Coronary artery (tissue), 2 donors: ENCODE data around the gene TPO.

ENCODE experiments used
- DNase-seq: peaks from one replicate; pipeline ENCODE4 v3.0.0-alpha.2; 2017; ENCODE audit warnings: low spot score
- H3K27ac ChIP-seq, 2 donors: fragments of 200-600 bp; sonication (generic); one replicate each; pipeline ENCODE4 v1.5.1; 2016 to 2019
- H3K4me3 ChIP-seq: fragments of 200-600 bp; sonication (generic); 2 replicates; pipeline ENCODE4 v1.5.1; 2016; ENCODE audit warnings: mild to moderate bottlenecking, moderate library complexity
- TF ChIP-seq, protein P1 (sequence below): fragments of 200-600 bp; sonication (generic); IDR thresholded peaks from one replicate; pipeline ENCODE4 v1.5.1; 2019; ENCODE audit warnings: antibody characterized with exemption

Gene TPO

DNA sequence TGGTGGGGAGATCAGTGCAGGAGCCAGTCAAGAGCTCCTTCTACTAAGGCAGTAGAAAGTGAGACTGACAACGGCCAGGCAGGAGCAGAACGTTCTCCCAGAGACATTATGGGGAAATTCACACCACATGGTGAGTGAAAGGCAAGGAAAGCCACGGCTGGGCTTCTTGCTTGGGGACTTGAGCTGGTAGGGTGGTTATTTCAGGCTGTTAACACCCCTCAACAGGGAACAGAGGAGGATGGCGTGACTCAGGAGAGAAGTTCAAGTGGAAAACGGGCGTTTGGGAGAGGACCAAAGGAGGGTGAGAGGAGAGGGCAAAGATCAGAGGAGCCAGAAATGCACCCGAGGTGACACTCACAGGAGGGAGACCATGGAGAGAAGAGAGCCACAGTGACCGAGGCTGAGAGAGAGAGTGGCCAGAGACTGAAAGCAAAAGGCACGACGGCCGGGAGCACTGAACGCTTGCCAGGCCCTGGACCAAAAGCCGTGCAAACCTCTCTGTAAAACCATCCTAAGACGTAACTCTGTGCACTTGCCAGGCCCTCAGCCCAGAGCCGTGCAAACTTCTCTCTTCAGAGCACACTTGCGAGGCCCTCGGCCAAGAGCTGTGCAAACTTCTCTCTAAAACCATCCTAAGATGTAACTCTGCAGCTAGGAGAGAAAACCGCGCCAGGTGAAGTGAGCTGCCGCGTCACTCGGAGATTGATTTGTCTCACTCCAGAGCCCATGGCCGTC, 7.7 kb downstream of the TPO start:
- H3K27ac ChIP-seq, result no peak overlapping the region
- H3K4me3 ChIP-seq, result no peak overlapping the region
- DNase-seq, result no peak

DNA sequence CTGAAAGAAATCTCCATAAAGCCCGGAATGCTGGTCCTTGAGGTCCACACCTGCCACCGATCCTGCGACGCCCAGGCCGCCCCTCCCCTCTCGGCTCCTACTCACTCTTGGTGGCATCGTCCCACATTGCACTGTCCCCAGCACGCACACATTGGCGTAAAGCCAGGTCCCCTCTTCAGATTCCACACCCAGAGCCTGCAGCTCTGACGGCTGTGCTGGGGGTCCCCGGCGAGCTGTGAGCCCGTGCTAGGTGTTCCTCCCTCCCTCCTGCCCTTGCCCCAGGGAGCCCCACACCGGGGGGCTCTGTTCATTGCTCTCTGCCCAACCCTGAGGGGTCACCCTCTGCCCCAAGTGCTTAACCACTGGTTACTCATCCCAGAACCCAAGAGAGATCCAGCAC, 8.5 kb downstream of the TPO start:
- Histone ChIP-seq H3K4me3 (no peak overlapping the region), H3K27ac (no peak overlapping the region)
- TF ChIP-seq, protein P1, sequence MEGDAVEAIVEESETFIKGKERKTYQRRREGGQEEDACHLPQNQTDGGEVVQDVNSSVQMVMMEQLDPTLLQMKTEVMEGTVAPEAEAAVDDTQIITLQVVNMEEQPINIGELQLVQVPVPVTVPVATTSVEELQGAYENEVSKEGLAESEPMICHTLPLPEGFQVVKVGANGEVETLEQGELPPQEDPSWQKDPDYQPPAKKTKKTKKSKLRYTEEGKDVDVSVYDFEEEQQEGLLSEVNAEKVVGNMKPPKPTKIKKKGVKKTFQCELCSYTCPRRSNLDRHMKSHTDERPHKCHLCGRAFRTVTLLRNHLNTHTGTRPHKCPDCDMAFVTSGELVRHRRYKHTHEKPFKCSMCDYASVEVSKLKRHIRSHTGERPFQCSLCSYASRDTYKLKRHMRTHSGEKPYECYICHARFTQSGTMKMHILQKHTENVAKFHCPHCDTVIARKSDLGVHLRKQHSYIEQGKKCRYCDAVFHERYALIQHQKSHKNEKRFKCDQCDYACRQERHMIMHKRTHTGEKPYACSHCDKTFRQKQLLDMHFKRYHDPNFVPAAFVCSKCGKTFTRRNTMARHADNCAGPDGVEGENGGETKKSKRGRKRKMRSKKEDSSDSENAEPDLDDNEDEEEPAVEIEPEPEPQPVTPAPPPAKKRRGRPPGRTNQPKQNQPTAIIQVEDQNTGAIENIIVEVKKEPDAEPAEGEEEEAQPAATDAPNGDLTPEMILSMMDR, result no peak
- no peak for DNase-seq

More for the DNA sequence above, 7.7 kb downstream of the TPO start:
- TF ChIP-seq, protein P1, result no peak

DNA sequence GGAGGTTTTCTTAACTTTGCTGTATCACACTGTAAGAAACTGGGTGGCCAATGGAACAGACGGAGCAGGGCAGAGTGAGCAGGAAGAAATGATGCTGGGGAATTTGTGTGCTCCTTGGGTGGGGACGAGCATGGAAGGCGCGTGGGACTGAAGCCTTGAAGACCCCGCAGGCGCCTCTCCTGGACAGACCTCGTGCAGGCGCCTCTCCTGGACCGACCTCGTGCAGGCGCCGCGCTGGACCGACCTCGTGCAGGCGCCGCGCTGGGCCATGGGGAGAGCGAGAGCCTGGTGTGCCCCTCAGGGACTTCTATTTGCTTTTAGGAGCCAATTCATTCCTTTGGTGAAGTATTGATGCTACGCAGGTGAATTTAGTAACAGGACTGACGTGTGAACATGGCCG, 8.9 kb downstream of the TPO start:
- DNase-seq, result no peak
- TF ChIP-seq, protein P1, result no peak
- no peak overlapping the region for H3K27ac ChIP-seq

DNA sequence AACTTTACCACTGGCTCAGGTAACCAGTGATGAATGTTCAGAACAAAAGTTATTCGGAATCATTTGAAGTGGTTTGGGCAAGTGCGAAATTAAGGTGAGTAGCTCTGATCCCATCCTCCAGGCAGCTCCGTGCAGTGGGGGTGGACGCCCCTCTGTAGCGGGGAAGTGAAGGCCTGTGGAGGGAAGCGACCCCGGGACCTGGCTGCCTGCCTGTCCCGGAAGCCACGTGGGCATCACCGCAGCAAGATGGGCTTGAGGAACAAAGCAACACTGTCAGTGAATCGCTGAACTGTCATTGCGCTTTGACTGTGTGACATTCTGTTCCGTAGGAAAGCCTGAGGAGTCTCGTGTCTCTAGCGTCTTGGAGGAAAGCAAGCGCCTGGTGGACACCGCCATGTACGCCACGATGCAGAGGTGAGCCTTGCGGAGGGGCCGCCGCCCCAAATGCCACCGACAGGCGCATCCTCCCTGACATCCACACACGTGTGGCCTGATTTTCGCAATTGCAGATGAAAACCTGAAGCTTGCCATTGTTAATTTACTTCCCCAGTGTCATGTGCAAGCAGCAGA, 9.5 kb downstream of the TPO start:
- DNase-seq, result no peak
- H3K27ac ChIP-seq, result no peak overlapping the region
- TF ChIP-seq, protein P1, result no peak
- H3K4me3 ChIP-seq, result no peak overlapping the region

More for the DNA sequence above, 8.9 kb downstream of the TPO start:
- no peak overlapping the region for H3K4me3 ChIP-seq

DNA sequence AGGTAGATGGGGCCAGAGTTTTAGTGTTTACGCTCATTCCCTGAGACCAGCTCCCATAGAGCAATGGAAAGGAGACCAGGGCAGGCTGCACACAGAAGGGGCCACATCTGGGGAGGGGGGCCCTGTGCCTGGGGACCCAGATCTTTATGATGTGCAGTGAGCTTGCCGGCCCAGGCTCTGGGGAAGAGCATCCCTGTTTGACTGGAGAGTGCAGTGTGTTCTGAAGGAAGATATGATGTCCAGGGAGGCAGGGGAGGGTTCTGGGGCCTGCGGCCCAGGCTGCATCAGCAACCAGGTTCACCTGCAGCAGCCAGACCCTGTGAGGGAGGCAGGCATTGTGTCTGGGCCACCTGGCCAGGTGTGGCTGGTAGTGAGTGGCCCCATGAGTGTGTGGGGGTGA, 13.8 kb downstream of the TPO start:
- H3K27ac ChIP-seq, result no peak overlapping the region
- peak; percentile 63 for DNase-seq
- TF ChIP-seq, protein P1, result no peak

DNA sequence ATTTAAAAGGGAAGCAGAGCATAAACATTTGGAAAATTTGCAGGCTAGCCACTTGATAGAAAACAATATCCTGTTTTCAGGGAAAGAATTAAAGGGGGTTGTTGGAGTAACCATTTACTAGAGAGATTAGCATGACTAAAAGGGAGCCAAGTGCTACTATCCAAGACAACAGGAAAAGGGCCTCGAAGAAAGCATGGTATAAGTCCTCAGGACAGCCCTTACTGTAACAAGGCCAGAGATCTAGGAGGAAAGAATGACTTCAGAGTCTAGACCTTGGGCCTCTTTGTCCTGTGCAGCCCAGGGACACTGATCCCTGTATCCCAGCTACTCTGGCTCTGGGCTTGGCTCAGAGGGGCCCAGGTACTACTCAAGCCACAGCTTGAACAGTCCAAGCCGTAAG, 16.6 kb downstream of the TPO start:
- TF ChIP-seq, protein P1, result no peak
- Histone ChIP-seq H3K27ac (no peak overlapping the region), H3K4me3 (no peak overlapping the region)
- no peak for DNase-seq

More for the DNA sequence above, 13.8 kb downstream of the TPO start:
- H3K4me3 ChIP-seq, result no peak overlapping the region

DNA sequence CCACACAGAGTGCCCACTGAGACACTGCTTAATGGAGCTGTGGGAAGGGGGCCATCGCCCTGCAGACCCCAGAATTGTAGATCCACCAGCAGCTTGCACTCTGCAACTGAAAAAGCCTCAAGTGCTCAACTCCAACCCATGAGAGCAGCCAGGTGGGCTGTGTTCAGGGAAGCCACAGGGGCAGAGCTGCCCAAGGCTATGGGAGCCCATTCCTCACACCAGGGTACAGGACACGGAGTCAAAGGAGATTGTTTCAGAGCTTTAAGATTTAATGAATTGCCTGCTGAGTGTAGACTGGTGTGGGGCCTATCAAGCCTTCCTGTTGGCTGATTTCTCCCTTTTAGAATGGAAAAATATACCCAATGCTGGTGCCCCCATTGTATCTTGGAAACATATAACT, 17.2 kb downstream of the TPO start:
- no peak for DNase-seq
- Histone ChIP-seq H3K27ac (no peak overlapping the region), H3K4me3 (no peak overlapping the region)
- TF ChIP-seq, protein P1, result no peak
